ENCODE results near the gene PSRC1.
A peak's percentile ranks its signal among the peaks of the same experiment; 100 is the strongest.

The PSRC1 gene

DNA sequence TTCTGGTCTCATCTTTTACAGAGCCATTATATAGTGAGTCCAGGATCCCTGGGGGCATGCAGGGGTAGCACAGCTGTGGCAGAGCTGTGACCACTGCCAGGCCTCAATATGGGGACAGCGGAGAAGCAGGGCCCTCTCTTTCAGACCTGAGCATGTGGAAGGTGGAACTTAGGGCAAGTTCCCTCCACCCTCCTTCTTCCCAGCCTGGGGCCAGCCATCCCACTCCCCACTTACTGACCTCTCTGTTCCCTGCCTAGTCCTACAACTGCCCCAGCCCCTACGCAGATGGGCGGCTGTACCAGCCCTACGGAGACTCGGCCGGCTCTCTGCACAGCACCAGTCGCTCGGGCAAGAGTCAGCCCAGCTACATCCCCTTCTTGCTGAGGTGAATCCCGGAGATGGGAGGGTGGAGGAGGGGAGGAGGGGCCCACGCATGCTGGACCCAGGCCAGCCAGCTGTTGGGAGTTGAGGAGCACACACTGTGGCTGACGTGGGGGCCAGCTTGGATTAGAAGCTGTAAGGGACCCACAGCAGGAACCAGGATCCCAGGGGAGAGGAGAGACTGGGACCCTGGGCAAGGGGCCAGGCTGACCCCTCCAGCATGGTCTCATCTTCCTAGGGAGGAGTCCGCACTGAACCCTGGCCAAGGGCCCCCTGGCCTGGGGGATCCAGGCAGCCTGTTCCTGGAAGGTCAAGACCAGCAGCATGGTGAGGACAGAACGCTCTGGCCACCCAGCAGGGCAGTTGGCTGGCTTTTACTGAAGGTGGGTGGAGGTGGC, 10.7 kb downstream of the PSRC1 start:
- no peak for DNase-seq
- TF ChIP-seq GATA1 (IDR thresholded peaks at IDR 0.05; ENCODE audit: low read depth, low read length): no peak
- TF ChIP-seq POLR2A (IDR thresholded peaks at IDR 0.05; ENCODE audit: low read length): no peak

DNA sequence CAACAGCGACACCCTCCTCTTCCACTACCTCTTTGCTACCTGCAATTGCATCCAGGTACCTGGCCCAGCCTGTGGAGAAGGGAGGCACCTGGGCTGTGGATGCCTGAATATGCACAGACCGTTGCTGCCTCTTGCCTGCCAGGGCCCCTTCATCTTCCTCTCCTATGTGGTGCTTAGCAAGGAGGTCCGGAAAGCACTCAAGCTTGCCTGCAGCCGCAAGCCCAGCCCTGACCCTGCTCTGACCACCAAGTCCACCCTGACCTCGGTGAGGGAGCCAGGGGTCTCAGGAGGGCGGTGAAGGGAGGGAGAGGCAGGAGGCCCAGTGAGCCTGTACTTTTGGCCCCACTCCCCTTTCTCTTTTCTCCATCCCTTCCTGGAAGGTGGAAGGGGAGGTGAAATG, 11.5 kb downstream of the PSRC1 start:
- no peak for DNase-seq
- no peak for TF ChIP-seq POLR2A (IDR thresholded peaks at IDR 0.05; ENCODE audit: low read length)
- no peak for TF ChIP-seq GATA1 (IDR thresholded peaks at IDR 0.05; ENCODE audit: low read depth, low read length)

DNA sequence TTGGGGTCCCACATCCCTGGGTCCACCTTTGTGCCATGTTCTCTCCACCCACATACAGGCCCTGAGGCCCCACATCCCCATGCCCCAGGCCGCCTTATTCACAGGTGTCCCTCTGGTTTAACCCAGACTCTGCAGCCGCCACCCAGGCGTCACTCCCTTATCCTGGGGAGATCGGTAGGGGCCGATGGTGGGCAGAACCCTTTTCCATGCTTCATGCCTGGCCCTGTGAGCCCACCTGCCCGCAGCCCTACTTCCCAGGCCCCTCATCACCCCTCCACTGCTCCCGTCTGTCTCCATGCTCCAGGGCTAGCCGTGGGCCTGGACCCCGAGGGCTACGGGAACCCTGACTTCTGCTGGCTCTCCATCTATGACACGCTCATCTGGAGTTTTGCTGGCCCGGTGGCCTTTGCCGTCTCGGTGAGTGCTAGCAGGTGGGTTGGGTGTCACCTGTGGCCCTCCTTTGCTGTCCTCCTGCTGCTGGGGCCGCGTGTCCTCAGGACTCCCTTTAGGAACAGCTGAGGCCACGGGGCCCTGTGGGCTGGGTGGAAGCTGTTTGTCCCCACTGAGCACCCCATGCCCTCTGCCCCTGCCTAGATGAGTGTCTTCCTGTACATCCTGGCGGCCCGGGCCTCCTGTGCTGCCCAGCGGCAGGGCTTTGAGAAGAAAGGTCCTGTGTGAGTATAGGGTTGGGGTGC, 12.2 kb downstream of the PSRC1 start:
- TF ChIP-seq POLR2A (IDR thresholded peaks at IDR 0.05; ENCODE audit: low read length) (no peak), GATA1 (IDR thresholded peaks at IDR 0.05; ENCODE audit: low read depth, low read length) (no peak)
- no peak for DNase-seq

DNA sequence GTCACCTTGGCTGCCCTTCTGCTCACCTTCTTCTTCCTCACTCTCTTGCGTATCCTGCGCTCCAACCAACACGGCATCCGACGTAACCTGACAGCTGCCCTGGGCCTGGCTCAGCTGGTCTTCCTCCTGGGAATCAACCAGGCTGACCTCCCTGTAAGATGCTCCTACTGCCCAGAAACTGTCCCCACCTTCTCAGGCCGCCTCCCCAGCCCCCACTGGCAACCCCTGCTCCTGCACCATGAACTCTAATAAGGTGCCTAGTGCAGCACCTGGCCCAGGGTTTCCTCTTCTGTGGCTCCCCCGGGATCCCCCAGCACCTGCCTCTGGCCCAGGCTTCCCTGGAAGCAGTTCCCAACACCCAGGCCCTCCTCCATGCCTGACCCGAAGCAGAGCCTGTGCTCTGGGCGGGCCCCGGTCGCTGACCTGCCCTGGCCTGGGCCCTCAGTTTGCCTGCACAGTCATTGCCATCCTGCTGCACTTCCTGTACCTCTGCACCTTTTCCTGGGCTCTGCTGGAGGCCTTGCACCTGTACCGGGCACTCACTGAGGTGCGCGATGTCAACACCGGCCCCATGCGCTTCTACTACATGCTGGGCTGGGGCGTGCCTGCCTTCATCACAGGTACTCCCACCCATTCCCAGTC, 12.8 kb downstream of the PSRC1 start:
- TF ChIP-seq POLR2A (IDR thresholded peaks at IDR 0.05; ENCODE audit: low read length) (no peak), GATA1 (IDR thresholded peaks at IDR 0.05; ENCODE audit: low read depth, low read length) (no peak)
- DNase-seq: no peak

GRCh38 chr1:109269212-109269980, 13.5 kb downstream of the PSRC1 start:
- no peak for TF ChIP-seq GATA1 (IDR thresholded peaks at IDR 0.05; ENCODE audit: low read depth, low read length)
- TF ChIP-seq POLR2A (IDR thresholded peaks at IDR 0.05; ENCODE audit: low read length): no peak
- DNase-seq: no peak

GRCh38 chr1:109268431-109269211, 14.3 kb downstream of the PSRC1 start:
- TF ChIP-seq GATA1 (IDR thresholded peaks at IDR 0.05; ENCODE audit: low read depth, low read length): no peak
- TF ChIP-seq POLR2A (IDR thresholded peaks at IDR 0.05; ENCODE audit: low read length): no peak
- DNase-seq: no peak

- DNase-seq: no peak
- TF ChIP-seq POLR2A (IDR thresholded peaks at IDR 0.05; ENCODE audit: low read length): no peak
- TF ChIP-seq GATA1 (IDR thresholded peaks at IDR 0.05; ENCODE audit: low read depth, low read length): no peak
Observed at GRCh38 chr1:109267743-109268300, 15.1 kb downstream of the PSRC1 start.

DNA sequence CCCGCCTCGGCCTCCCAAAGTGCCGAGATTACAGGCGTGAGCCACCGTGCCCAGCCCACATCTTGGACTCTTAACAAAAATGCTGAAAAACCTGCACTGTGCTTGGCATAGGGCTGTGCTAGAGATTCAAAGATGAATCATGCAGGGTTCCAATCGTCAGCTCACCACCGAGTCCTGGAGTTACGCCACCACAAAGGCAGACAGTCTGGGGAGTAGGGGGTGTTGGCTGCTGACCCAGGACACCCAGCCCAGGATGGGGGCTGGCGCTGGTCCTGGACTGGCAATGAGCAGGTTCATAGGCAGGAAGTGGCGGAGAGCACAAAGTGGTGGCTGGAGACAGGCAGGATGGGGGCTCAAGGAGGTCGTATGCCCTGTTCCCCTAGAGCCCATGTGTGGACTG, 16.0 kb downstream of the PSRC1 start:
- no peak for DNase-seq
- no peak for TF ChIP-seq POLR2A (IDR thresholded peaks at IDR 0.05; ENCODE audit: low read length)
- no peak for TF ChIP-seq GATA1 (IDR thresholded peaks at IDR 0.05; ENCODE audit: low read depth, low read length)

DNA sequence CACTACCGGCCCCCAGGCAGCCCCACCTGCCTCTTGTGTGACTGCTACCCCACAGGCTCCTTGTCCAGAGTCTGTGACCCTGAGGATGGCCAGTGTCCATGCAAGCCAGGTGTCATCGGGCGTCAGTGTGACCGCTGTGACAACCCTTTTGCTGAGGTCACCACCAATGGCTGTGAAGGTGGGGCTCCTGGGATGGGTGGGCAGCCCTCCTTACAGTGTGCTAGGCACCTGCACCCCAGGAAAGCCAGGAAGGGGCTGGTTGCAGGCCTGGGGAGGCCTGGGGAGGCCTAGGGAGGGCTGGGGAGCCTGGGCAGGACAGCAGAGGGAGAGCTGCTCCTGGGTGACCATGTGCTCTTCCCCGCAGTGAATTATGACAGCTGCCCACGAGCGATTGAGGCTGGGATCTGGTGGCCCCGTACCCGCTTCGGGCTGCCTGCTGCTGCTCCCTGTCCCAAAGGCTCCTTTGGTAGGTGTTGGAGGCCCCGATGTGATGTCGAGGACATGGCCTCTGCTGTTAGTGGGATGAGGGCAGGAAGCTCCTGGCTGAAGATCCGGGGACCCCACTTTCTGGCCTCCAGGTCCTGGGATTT, 17.1 kb downstream of the PSRC1 start:
- TF ChIP-seq POLR2A (IDR thresholded peaks at IDR 0.05; ENCODE audit: low read length) (no peak), GATA1 (IDR thresholded peaks at IDR 0.05; ENCODE audit: low read depth, low read length) (no peak)
- DNase-seq: no peak

GRCh38 chr1:109265016-109265415, 17.9 kb downstream of the PSRC1 start:
- no peak for DNase-seq
- TF ChIP-seq POLR2A (IDR thresholded peaks at IDR 0.05; ENCODE audit: low read length) (no peak), GATA1 (IDR thresholded peaks at IDR 0.05; ENCODE audit: low read depth, low read length) (no peak)

DNA sequence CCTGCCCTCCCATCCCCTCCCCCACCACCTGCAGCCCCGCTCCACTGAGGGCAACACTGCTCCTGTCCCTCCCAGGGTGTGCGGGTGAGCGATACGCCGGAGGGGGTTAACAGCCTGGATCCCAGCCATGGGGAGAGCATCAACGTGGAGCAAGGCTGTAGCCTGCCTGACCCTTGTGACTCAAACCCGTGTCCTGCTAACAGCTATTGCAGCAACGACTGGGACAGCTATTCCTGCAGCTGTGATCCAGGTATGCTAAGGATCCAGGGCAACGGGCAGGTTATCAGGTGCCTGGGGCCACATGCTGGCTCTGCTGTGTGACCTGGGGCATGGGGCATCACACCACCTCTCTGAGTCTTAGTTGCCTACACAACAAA, 18.6 kb downstream of the PSRC1 start:
- TF ChIP-seq GATA1 (IDR thresholded peaks at IDR 0.05; ENCODE audit: low read depth, low read length): no peak
- no peak for TF ChIP-seq POLR2A (IDR thresholded peaks at IDR 0.05; ENCODE audit: low read length)

DNA sequence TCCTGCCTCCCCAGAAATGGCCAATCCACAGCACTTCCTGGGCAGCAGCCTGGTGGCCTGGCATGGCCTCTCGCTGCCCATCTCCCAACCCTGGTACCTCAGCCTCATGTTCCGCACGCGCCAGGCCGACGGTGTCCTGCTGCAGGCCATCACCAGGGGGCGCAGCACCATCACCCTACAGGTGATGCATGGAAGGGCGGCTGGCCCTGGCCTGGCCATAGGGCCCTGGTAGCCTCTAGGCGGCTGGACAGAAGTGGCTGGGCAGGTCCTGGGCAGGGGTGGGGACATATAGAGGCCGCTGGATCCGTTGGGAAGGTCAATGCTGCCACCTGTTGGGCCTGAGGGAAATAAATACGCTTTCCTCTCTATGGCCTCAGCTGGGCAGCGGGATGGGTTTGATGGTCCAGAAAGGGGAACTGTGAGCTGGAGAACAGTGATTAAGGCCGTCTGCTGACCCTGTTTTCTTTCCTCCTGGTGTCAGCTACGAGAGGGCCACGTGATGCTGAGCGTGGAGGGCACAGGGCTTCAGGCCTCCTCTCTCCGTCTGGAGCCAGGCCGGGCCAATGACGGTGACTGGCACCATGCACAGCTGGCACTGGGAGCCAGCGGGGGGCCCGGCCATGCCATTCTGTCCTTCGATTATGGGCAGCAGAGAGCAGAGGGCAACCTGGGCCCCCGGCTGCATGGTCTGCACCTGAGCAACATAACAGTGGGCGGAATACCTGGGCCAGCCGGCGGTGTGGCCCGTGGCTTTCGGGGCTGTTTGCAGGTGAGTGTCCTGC, 19.2 kb downstream of the PSRC1 start:
- DNase-seq: peak; percentile 84 to 89
- TF ChIP-seq POLR2A (IDR thresholded peaks at IDR 0.05; ENCODE audit: low read length): no peak
- TF ChIP-seq GATA1 (IDR thresholded peaks at IDR 0.05; ENCODE audit: low read depth, low read length): no peak

More for the DNA sequence above, 18.6 kb downstream of the PSRC1 start:
- DNase-seq: no peak
